Spleen (tissue), 11 donors: ENCODE data around the gene NFX1. TPM values are rescaled to one million over a fixed set of nuclear protein-coding genes. Genes with fewer than 3 reads are reported as not detected.

ENCODE experiments used
- DNase-seq: peaks from one replicate; pipeline ENCODE4 v3.0.0-alpha.2; 2020
- H3K27ac ChIP-seq, 8 donors: fragments of 200-600 bp; sonication (generic) in 7 of 8; 1 replicate in 4 of 8; 2 replicates in 4 of 8; pipeline versions ENCODE4 v1.5.0 to v1.8.0; 2016 to 2021; ENCODE audit warnings: inconsistent platforms in 4 of 8, mild to moderate bottlenecking in 4 of 8, moderate library complexity in 1 of 8
- H3K27me3 ChIP-seq, 7 donors: fragments of 200-600 bp; sonication (generic) in 6 of 7; replicated peaks in 1 of 7; 1 replicate in 4 of 7; 2 replicates in 3 of 7; pipeline versions ENCODE4 v1.5.0 to v1.8.0; 2016 to 2021; ENCODE audit warnings: inconsistent platforms in 3 of 7, mild to moderate bottlenecking in 1 of 7
- H3K36me3 ChIP-seq, 6 donors: fragments of 200-600 bp; sonication (generic) in 5 of 6; 1 replicate in 4 of 6; 2 replicates in 2 of 6; pipeline versions ENCODE4 v1.5.0 to v1.8.0; 2016 to 2021; ENCODE audit warnings: inconsistent platforms in 2 of 6
- H3K4me1 ChIP-seq, 6 donors: fragments of 200-600 bp; sonication (generic) in 5 of 6; 1 replicate in 3 of 6; 2 replicates in 3 of 6; pipeline versions ENCODE4 v1.5.0 to v1.8.0; 2016 to 2021; ENCODE audit warnings: inconsistent platforms in 3 of 6
- H3K4me3 ChIP-seq, 8 donors: fragments of 200-600 bp; sonication (generic) in 7 of 8; 1 replicate in 4 of 8; 2 replicates in 4 of 8; pipeline versions ENCODE4 v1.5.0 to v1.8.0; 2016 to 2021; ENCODE audit warnings: inconsistent platforms in 4 of 8, mild to moderate bottlenecking in 4 of 8, moderate library complexity in 2 of 8
- H3K9me3 ChIP-seq, 8 donors: fragments of 200-600 bp; sonication (generic) in 7 of 8; 1 replicate in 4 of 8; 2 replicates in 4 of 8; pipeline versions ENCODE4 v1.5.0 to v1.8.0; 2016 to 2021; ENCODE audit warnings: inconsistent platforms in 4 of 8
- CTCF ChIP-seq, 11 experiments: fragments of 200-600 bp in 7 of 11; fragments of 450-650 bp in 4 of 11; sonication (generic) in 4 of 11; IDR thresholded peaks in 8 of 11; conservative IDR thresholded peaks in 3 of 11; 1 replicate in 7 of 11; 2 replicates in 4 of 11; pipeline versions ENCODE4 v1.4.0 to v1.8.0; 2016 to 2021; ENCODE audit warnings: antibody characterized with exemption in 11 of 11, inconsistent platforms in 4 of 11, mild to moderate bottlenecking in 1 of 11
- POLR2A ChIP-seq, 3 donors: fragments of 450-650 bp; IDR thresholded peaks; one replicate each; pipeline ENCODE4 v1.5.1; 2017; ENCODE audit warnings: antibody characterized with exemption in 3 of 3, mild to moderate bottlenecking in 1 of 3
- POLR2AphosphoS5 ChIP-seq, 3 donors: sonication (generic); formaldehyde crosslinking; IDR thresholded peaks; one replicate each; pipeline ENCODE4 v1.5.1; 2017; ENCODE audit warnings: antibody characterized with exemption in 3 of 3
- WGBS, 5 donors: extraction: QIAGEN DNeasy Blood & Tissue Kit in 3 of 5; methylation state at CpG; one replicate each; pipeline versions ENCODE4 v1.1.5 to v1.1.7; 2013 to 2018; 5-methylcytosine and 5-hydroxymethylcytosine counted together
- intact Hi-C: fragments of 100-400 bp; cut with DNase I; formaldehyde crosslinking; loops from one replicate; pipeline ENCODE4 v1.15.0; 2023; ENCODE audit warnings: low total_unique reads
- polyA plus RNA-seq, 3 donors: library from polyadenylated mRNA; stranded (reverse); fragments of 200-250 nt; gene quantifications; one replicate each; pipeline ENCODE4 v1.2.1, GENCODE V29; 2013
- total RNA-seq, 7 donors: library from RNA; depleted of rRNA in 3 of 7; stranded (reverse); fragments of >200 nt in 3 of 7; fragmentation: NEBNext Ultra II Directional in 4 of 7; extraction: Animal tissue kit (Norgen Biotek cat#: 25700) in 4 of 7; gene quantifications; one replicate each; pipeline versions ENCODE4 v1.1.0 to v1.2.1, GENCODE V29; 2016 to 2021
- donor health status: healthy with polysubstance abuse.
- donor health status: DM: no; HTN: no; CAD: no; lungs with moderate emphysema.
- donor health status: DM: no; HTN: no; CAD: no.
- donor health status: Bipolar disorder and iron deficiency.
- donor health status: healthy.
- donor health status: DM: no; HTN: no; CAD: no.
- donor health status: DM: yes; HTN: yes; CAD: no.

The NFX1 gene
- total and polyA plus RNA-seq, 10 donors: 10.5 to 57.5 (median 42.4) TPM

GRCh38 chr9:33377089-33377715, 86.9 kb downstream of the NFX1 start:
- H3K27ac ChIP-seq: peak overlapping the region in 1 of 8 donors; percentile 72
- DNase-seq: no peak
- H3K9me3 ChIP-seq: no peaks in the 10 kb centered on the region
- intact Hi-C loops: loop anchor here (10.0 kb wide), 1 partner anchor 88 kb away; no protein-coding TSS in a partner anchor
- WGBS, 5 donors: 94 to 98% (median 96%) methylated on average over 12 of the region's 12 CpGs
- H3K36me3 ChIP-seq: peaks cover 0 to 15% (median 1%) of the 10 kb centered on the region in 6 donors
- TF ChIP-seq CTCF (IDR thresholded peaks at IDR 0.05 in 8 of 11, conservative IDR thresholded peaks at IDR 0.05 in 3 of 11): no peak
- no peak for TF ChIP-seq POLR2AphosphoS5 (IDR thresholded peaks at IDR 0.05)
- TF ChIP-seq POLR2A (IDR thresholded peaks at IDR 0.05): no peak
- no peak overlapping the region for H3K4me3 ChIP-seq
- H3K27me3 ChIP-seq: no peaks in the 10 kb centered on the region
- H3K4me1 ChIP-seq: peaks cover 0 to 33% (median 21%) of the 10 kb centered on the region in 6 donors

- WGBS, 5 donors: 79 to 88% (median 82%) methylated on average over 7 to 9 of the region's 9 CpGs
- peaks cover 0 to 5% (median 0%) of the 10 kb centered on the region in 6 donors for H3K36me3 ChIP-seq
- peaks cover 0 to 33% (median 21%) of the 10 kb centered on the region in 6 donors for H3K4me1 ChIP-seq
- H3K9me3 ChIP-seq: no peaks in the 10 kb centered on the region
- no peaks in the 10 kb centered on the region for H3K27me3 ChIP-seq
- H3K27ac ChIP-seq: no peak overlapping the region
- intact Hi-C loops: loop anchor here (10.0 kb wide), 1 partner anchor 87 kb away; no protein-coding TSS in a partner anchor
- no peak for TF ChIP-seq POLR2AphosphoS5 (IDR thresholded peaks at IDR 0.05)
- TF ChIP-seq POLR2A (IDR thresholded peaks at IDR 0.05): no peak
- no peak for TF ChIP-seq CTCF (IDR thresholded peaks at IDR 0.05 in 8 of 11, conservative IDR thresholded peaks at IDR 0.05 in 3 of 11)
- no peak for DNase-seq
- no peak overlapping the region for H3K4me3 ChIP-seq
Measured at GRCh38 chr9:33378121-33378795, 87.9 kb downstream of the NFX1 start.

- Histone ChIP-seq H3K9me3 (no peaks in the 10 kb centered on the region), H3K27me3 (no peaks in the 10 kb centered on the region), H3K4me3 (no peak overlapping the region), H3K36me3 (no peaks in the 10 kb centered on the region), H3K4me1 (peaks cover 0 to 28% (median 16%) of the 10 kb centered on the region in 6 donors), H3K27ac (no peak overlapping the region)
- DNase-seq: peak; percentile 64
- 87 to 97% (median 91%) methylated on average over 7 to 14 of the region's 14 CpGs for WGBS, 5 donors
- intact Hi-C loops: loop anchor here (10.0 kb wide), 1 partner anchor 85 kb away; no protein-coding TSS in a partner anchor
- no peak for TF ChIP-seq CTCF (IDR thresholded peaks at IDR 0.05 in 8 of 11, conservative IDR thresholded peaks at IDR 0.05 in 3 of 11)
- TF ChIP-seq POLR2A (IDR thresholded peaks at IDR 0.05): no peak
- no peak for TF ChIP-seq POLR2AphosphoS5 (IDR thresholded peaks at IDR 0.05)
Measured at GRCh38 chr9:33379666-33380389, 89.5 kb downstream of the NFX1 start.
